HFFc6 (cell line): ENCODE data around the gene PKHD1. TPM values are rescaled to one million over a fixed set of nuclear protein-coding genes. Genes with fewer than 3 reads are reported as not detected.
"Not testable (repeated sequence)": the region's sequence is repeated elsewhere in the genome, so short reads cannot be mapped to it uniquely, and the experiment has no call there.

Experiments
- DNase-seq: peaks from one replicate; pipeline ENCODE4 v3.0.0-alpha.2; 2018
- H3K27ac Mint-ChIP-seq: 2 replicates; pipeline ENCODE4 v1.8.0; 2020; ENCODE audit warnings: mild to moderate bottlenecking, mixed read lengths
- H3K27me3 Mint-ChIP-seq: 2 replicates; pipeline ENCODE4 v1.8.0; 2021; ENCODE audit warnings: mild to moderate bottlenecking, moderate library complexity, mixed read lengths; ENCODE audit not compliant: insufficient read depth
- H3K36me3 Mint-ChIP-seq: 2 replicates; pipeline ENCODE4 v1.8.0; 2021; ENCODE audit warnings: low read depth, mixed read lengths
- H3K4me1 Mint-ChIP-seq: 2 replicates; pipeline ENCODE4 v1.8.0; 2020; ENCODE audit warnings: low read depth, mixed read lengths
- H3K4me3 Mint-ChIP-seq: 2 replicates; pipeline ENCODE4 v1.8.0; 2020; ENCODE audit warnings: mild to moderate bottlenecking, moderate library complexity, mixed read lengths
- H3K9me3 Mint-ChIP-seq: 2 replicates; pipeline ENCODE4 v1.8.0; 2020; ENCODE audit warnings: mild to moderate bottlenecking, mixed read lengths
- total RNA-seq, 6 experiments: library from RNA; stranded (reverse); fragmentation: NEBNext Ultra II Directional; extraction: Animal tissue kit (Norgen Biotek cat#: 25700); gene quantifications; 2 replicates in 1 of 6; 3 replicates in 5 of 6; pipeline ENCODE4 v1.2.3, GENCODE V29; 2021
- TF ChIP-seq, protein P1 (sequence below): fragments of 200-600 bp; sonication (generic); IDR thresholded peaks from 2 replicates; pipeline ENCODE4 v1.5.0; 2021; ENCODE audit warnings: antibody characterized with exemption, mild to moderate bottlenecking

The PKHD1 gene
- total RNA-seq, 6 experiments from 2014 or later = not detected

DNA sequence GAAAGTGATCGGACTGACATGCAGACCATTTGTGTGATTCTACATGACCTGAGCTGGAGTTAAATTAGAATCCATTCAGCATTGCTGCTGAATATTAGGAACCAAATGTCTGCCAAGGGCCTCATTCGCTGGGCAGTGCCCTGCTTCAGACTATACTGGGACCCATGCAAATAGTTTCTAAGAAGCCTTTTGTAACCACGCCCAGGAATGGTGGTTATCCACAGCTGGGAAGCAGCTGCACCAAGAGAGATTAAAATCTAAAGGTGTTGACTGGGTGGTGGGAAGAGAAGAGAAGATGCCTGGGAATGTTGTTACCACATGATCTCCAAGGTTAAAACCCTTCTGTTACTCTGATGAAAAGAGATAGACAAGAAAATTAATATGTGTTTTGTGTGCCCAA, 156.8 kb downstream of the PKHD1 start:
- Mint-ChIP-seq H3K27ac (no peak overlapping the region), H3K27me3 (no peaks in the 10 kb centered on the region), H3K4me3 (no peak overlapping the region), H3K9me3 (peaks cover 32% of the 10 kb centered on the region), H3K4me1 (no peaks in the 10 kb centered on the region), H3K36me3 (no peaks in the 10 kb centered on the region)
- no peak for DNase-seq
- TF ChIP-seq, protein P1, sequence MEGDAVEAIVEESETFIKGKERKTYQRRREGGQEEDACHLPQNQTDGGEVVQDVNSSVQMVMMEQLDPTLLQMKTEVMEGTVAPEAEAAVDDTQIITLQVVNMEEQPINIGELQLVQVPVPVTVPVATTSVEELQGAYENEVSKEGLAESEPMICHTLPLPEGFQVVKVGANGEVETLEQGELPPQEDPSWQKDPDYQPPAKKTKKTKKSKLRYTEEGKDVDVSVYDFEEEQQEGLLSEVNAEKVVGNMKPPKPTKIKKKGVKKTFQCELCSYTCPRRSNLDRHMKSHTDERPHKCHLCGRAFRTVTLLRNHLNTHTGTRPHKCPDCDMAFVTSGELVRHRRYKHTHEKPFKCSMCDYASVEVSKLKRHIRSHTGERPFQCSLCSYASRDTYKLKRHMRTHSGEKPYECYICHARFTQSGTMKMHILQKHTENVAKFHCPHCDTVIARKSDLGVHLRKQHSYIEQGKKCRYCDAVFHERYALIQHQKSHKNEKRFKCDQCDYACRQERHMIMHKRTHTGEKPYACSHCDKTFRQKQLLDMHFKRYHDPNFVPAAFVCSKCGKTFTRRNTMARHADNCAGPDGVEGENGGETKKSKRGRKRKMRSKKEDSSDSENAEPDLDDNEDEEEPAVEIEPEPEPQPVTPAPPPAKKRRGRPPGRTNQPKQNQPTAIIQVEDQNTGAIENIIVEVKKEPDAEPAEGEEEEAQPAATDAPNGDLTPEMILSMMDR = no peak

DNA sequence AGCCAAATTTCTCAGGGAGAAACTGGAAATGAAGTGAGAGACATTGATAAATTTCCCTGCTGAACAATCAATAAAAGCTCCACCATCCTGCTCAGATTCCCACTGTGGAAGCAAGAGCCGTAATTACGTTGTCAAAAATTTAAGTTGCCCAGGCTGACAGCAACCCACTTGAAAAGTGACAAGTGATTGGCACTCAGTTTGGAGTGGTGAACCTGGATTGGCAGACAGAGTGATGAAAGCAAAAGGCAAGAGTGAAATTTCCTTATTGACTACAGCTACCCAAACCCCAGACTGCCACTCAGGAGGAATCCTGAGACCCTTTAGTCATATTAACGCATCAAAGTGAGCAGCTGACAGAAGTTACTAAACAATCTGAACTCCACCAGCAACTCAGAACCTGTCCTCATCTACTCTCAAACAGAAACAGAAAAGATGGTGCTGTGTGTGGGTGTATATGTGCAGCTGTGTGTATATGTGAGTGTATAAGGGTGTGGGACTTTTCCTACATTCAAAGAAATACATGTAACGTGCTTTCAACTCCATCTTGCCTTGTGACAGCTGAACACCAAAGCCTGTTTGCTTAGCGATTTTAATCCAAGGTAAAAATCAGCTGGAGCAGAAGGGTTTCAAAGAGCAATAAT, 157.4 kb downstream of the PKHD1 start:
- no peak for DNase-seq
- H3K36me3 Mint-ChIP-seq = no peaks in the 10 kb centered on the region
- H3K27ac Mint-ChIP-seq = no peak overlapping the region
- TF ChIP-seq, protein P1 = no peak
- H3K9me3 Mint-ChIP-seq = peaks cover 33% of the 10 kb centered on the region
- H3K4me3 Mint-ChIP-seq = no peak overlapping the region
- H3K27me3 Mint-ChIP-seq = no peaks in the 10 kb centered on the region
- no peaks in the 10 kb centered on the region for H3K4me1 Mint-ChIP-seq

DNA sequence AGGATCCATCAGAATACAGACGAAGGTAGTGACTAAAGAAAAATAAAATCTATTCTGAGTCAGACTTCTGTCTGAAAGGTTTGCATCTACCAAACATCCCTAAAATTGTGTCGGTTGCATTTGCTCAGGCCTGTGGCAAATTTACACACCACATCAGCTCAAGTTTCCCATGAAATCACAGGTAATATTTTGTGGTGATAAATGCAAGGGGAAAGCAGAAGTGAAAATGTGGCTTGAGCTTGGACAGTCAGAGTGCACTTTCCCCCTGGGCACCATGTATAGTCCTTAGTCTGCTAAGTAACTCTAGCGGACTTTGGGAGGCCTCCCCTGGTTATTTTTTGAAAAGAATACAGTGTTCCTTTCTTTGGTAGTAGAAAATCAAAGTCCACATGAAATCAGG, 159.1 kb downstream of the PKHD1 start:
- DNase-seq = no peak
- H3K4me1 Mint-ChIP-seq = no peaks in the 10 kb centered on the region
- H3K9me3 Mint-ChIP-seq = peaks cover 42% of the 10 kb centered on the region
- no peaks in the 10 kb centered on the region for H3K27me3 Mint-ChIP-seq
- no peak overlapping the region for H3K27ac Mint-ChIP-seq
- H3K36me3 Mint-ChIP-seq = no peaks in the 10 kb centered on the region
- no peak overlapping the region for H3K4me3 Mint-ChIP-seq
- TF ChIP-seq, protein P1 = no peak

DNA sequence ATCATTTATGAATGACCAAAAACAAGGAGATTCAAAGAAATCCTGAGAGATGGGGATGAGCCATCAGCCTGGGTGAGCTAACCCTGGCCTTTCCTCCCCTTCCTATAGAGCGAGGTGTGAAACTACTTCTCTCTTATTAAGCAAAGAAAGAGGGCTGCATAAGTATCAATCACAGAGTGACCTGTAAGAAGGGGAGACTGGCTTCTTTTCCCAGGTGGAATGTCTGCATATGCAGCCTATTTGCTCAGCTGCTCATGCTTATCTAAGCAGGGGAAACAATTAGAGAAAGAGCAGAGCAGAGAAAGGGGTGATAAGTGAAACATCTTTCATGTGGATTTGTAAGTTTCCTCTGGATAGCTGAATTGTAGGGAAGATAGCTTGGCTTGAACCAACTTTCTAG, 160.0 kb downstream of the PKHD1 start:
- Mint-ChIP-seq H3K36me3 (no peaks in the 10 kb centered on the region), H3K9me3 (peaks cover 42% of the 10 kb centered on the region), H3K4me1 (no peaks in the 10 kb centered on the region), H3K27me3 (no peaks in the 10 kb centered on the region), H3K27ac (no peak overlapping the region), H3K4me3 (no peak overlapping the region)
- no peak for DNase-seq
- TF ChIP-seq, protein P1 = no peak

DNA sequence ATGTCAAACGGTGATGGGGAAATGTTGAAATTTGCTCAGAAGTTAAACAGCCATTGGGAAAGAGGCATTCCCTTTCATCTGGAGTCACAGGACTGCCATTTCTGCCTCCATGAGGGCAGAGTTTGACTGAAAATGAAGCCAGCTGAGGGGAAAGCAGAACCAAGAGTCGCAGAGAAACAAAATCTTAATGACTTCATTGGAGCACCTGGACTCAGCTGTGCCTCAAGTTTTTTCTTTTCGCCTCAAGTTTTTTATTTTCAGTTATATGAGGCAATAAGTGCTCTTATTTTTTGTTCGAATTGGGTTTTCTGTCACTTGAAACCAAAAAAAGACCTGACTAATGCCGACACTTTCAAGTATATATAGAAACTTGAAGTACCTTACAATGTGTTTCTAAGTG, 161.3 kb downstream of the PKHD1 start:
- Mint-ChIP-seq H3K4me3 (no peak overlapping the region), H3K27ac (no peak overlapping the region), H3K36me3 (no peaks in the 10 kb centered on the region), H3K4me1 (no peaks in the 10 kb centered on the region), H3K27me3 (no peaks in the 10 kb centered on the region), H3K9me3 (peaks cover 45% of the 10 kb centered on the region)
- TF ChIP-seq, protein P1 = no peak
- no peak for DNase-seq

DNA sequence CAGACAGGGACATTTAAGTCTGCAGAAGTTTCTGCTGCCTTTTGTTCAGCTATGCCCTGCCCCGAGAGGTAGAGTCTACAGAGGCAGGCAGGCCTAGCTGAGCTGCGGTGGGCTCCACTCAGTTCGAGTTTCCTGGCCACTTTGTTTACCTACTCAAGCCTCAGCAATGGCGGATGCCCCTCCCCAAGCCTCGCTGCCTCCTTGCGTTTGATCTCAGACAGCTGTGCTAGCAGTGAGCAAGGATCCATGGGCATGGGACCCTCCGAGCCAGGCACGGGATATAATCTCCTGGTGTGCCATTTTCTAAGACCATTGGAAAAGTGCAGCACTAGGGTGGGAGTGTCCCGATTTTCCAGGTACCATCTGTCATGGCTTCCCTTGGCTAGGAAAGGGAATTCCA, 164.9 kb downstream of the PKHD1 start:
- peaks cover 37% of the 10 kb centered on the region for H3K9me3 Mint-ChIP-seq
- H3K27me3 Mint-ChIP-seq, H3K4me1 Mint-ChIP-seq, DNase-seq, H3K4me3 Mint-ChIP-seq, H3K36me3 Mint-ChIP-seq, H3K27ac Mint-ChIP-seq: not testable (repeated sequence)

DNA sequence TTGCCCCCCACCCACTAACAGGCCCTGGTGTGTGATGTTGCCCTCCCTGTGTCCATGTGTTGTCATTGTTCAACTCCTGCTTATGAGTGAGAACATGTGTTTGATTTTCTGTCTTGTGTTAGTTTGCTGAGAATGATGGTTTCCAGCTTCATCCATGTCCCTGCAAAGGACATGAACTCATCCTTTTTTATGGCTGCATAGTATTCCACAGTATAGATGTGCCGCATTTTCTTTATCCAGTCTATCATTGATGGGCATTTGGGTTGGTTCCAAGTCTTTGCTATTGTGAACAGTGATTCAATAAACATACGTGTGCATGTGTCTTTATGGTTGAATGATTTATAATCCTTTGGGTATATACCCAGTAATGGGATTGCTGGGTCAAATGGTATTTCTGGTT, 169.1 kb downstream of the PKHD1 start:
- peaks cover 24% of the 10 kb centered on the region for H3K9me3 Mint-ChIP-seq
- H3K27ac Mint-ChIP-seq, H3K27me3 Mint-ChIP-seq, H3K4me3 Mint-ChIP-seq, H3K4me1 Mint-ChIP-seq, DNase-seq, H3K36me3 Mint-ChIP-seq: not testable (repeated sequence)
